ENCODE data around the gene PPM1F.

PPM1F gene

DNA sequence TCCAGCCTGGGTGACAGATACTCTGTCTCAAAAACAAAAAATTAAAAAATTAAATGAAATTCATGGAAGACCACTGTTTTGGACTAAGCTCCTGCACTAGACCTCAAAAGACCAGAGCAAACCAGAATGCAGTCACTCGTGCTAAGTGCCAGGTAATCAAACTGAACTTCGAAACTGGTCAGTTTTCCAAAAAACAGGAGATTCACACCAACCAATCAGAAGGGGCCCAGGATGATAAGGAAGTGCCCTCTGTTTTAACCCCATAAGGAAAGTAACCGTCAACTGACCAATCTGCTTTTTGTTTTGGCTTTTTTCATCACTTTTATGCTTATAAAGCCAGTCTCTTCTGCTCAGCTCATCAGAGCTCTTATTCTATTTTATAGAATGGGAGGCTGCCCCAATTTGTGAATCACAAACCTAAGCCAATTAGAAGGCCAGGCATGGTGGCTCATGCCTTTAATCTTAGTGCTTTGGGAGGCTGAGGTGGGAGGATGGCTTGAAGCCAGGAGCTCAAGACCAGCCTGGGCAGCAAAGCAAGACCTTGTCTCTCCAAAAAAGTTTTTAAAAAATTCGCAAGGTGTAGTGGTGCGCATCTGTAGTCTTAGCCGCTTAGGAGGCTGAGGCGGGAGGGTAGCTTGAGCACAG, 40.1 kb upstream of the PPM1F start:
- H3K4me3 ChIP-seq (ENCODE audit: low read length) = no peak overlapping the region
- DNase-seq (ENCODE audit: low read depth) = no peak
- TF ChIP-seq, protein P1, sequence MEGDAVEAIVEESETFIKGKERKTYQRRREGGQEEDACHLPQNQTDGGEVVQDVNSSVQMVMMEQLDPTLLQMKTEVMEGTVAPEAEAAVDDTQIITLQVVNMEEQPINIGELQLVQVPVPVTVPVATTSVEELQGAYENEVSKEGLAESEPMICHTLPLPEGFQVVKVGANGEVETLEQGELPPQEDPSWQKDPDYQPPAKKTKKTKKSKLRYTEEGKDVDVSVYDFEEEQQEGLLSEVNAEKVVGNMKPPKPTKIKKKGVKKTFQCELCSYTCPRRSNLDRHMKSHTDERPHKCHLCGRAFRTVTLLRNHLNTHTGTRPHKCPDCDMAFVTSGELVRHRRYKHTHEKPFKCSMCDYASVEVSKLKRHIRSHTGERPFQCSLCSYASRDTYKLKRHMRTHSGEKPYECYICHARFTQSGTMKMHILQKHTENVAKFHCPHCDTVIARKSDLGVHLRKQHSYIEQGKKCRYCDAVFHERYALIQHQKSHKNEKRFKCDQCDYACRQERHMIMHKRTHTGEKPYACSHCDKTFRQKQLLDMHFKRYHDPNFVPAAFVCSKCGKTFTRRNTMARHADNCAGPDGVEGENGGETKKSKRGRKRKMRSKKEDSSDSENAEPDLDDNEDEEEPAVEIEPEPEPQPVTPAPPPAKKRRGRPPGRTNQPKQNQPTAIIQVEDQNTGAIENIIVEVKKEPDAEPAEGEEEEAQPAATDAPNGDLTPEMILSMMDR (IDR thresholded peaks at IDR 0.05; ENCODE audit: insufficient read depth, low read depth, low read length, missing control alignments) = no peak

DNA sequence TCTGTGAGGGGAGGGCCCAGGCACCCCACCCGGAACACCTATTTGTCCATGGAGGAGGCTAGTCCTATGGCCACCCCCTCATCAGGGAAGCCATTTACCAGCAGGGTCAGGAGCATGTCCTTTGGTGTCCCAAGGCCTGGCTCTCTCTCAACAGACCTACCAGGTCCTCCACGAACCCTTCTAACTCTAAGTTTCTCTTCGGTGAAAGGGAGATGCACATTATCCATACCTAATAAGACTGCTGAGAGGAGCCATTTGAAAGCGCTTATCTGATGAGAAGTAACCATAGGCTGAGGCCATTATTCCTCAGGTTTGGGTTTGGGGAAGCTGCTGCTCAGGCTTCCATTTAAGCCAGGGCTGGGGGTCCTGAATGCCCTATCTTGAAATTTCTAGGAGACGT, 39.1 kb upstream of the PPM1F start:
- DNase-seq (ENCODE audit: low read depth) = no peak
- no peak overlapping the region for H3K4me3 ChIP-seq (ENCODE audit: low read length)
- TF ChIP-seq, protein P1 (IDR thresholded peaks at IDR 0.05; ENCODE audit: insufficient read depth, low read depth, low read length, missing control alignments) = no peak

DNA sequence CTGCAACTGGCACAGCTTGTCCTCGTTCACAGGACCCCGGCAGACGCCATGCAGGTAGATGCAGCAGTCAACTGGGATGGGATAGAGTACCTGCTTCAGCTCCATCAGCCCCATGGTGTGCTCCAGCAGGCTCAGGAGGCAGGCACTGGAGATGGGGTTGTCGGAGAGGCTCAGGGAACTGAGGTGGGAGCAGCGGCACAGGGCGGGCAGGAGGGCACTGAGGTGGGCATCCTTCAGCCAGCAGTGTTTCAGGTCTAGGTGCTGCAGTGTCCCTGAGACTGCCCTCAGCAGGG, 38.6 kb upstream of the PPM1F start:
- H3K4me3 ChIP-seq (ENCODE audit: low read length) = no peak overlapping the region
- TF ChIP-seq, protein P1 (IDR thresholded peaks at IDR 0.05; ENCODE audit: insufficient read depth, low read depth, low read length, missing control alignments) = no peak
- DNase-seq (ENCODE audit: low read depth) = no peak

DNA sequence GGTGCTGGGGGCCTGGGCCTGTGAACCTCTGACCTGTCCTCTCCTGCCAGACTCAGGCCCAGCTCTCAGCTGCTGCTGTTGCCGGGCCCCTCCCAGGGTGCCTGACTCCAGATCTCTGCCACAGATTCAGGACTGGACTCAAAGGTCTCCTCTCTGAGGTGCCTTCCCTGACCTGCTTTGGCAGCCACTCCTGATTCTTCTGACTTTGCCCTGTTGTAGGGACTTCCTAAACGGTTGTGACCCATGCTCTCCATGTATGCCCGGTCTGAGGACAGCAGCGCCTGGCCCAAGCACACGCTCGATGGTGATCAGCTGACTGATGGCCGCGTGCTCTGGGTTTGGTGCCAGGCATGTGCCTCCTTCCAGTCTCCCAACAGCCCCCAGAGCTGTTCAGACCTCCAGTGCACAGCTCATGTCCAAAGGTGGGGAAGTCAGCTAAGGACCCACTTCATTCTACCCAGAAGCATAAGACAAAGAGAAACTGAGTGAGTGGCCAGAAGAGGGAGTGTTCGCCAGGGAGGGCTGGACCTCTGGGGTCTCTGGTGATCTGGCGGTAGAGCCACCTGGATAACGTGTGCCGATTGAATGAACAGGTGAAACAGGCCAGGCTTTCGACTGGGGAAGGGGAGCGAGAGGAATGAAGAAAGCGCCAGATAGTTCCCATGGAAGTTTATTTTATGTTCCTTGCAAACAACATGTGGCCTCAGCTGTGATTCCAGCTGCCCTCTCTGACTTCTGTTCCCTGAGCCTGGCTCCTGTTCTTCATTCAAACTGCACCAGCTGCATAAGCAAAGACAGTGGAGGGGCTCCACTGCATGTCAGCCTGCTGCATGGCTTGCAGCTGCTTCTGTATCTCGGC, 38.0 kb upstream of the PPM1F start:
- TF ChIP-seq, protein P1 (IDR thresholded peaks at IDR 0.05; ENCODE audit: insufficient read depth, low read depth, low read length, missing control alignments) = no peak
- no peak for DNase-seq (ENCODE audit: low read depth)
- H3K4me3 ChIP-seq (ENCODE audit: low read length) = no peak overlapping the region

DNA sequence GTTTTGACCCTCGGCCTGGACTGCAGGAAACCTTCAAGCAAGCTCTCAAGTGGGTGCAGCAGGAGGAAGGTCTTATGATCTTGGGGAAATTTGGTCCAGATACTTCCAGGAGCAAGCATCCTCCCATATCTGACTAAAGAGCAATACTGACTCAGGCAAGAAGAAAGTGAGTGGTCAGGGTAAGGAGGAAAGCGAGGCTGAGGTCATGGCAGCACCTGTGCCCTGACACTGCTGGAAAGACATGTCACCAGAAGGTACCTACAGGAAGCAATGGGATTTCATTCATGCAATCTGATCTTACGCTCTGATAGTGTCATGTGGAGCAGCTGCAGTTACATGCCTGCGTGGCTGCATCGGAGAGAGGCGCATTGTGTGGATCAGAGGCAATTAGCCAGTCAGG, 36.4 kb upstream of the PPM1F start:
- DNase-seq (ENCODE audit: low read depth) = no peak
- no peak overlapping the region for H3K4me3 ChIP-seq (ENCODE audit: low read length)
- TF ChIP-seq, protein P1 (IDR thresholded peaks at IDR 0.05; ENCODE audit: insufficient read depth, low read depth, low read length, missing control alignments) = no peak

DNA sequence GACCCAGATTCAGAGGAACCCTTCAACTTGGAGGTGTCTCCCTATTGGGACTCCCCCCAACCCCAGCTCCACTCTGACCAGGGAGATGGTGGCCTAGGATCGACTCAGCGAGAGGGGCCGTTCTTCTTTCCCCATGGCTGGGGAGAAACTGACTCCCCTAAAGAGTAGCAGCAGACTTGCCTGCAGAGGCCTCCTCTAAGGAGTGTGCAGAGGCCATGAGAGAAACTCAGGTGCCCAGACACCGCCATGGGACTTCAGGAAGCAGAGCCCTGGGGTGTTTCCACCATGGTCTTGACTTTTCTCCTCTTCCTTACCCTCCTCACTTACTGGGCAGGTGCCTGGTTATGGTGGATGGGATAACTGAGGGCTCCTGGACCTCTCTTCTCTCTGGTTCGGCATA, 32.6 kb upstream of the PPM1F start:
- DNase-seq (ENCODE audit: low read depth) = no peak
- TF ChIP-seq, protein P1 (IDR thresholded peaks at IDR 0.05; ENCODE audit: insufficient read depth, low read depth, low read length, missing control alignments) = no peak
- H3K4me3 ChIP-seq (ENCODE audit: low read length) = no peak overlapping the region

Data from epithelial cell of esophagus (primary cell).